ENCODE measurements around the gene SEPHS1.
"Not testable (repeated sequence)": the region's sequence is repeated elsewhere in the genome, so short reads cannot be mapped to it uniquely, and the experiment has no call there.

The SEPHS1 gene

GRCh38 chr10:13390604-13391522 lies 42.8 kb upstream of the SEPHS1 start:
- no peak overlapping the region for H3K4me3 ChIP-seq (ENCODE audit: low read depth, low read length)
- no peak for TF ChIP-seq CTCF (IDR thresholded peaks at IDR 0.05; ENCODE audit: borderline replicate concordance, insufficient read depth, low read depth, low read length)

GRCh38 chr10:13388478-13389230 lies 40.6 kb upstream of the SEPHS1 start:
- H3K4me3 ChIP-seq (ENCODE audit: low read depth, low read length): no peak overlapping the region
- TF ChIP-seq CTCF (IDR thresholded peaks at IDR 0.05; ENCODE audit: borderline replicate concordance, insufficient read depth, low read depth, low read length): no peak

GRCh38 chr10:13386021-13386420 lies 37.9 kb upstream of the SEPHS1 start:
- H3K4me3 ChIP-seq (ENCODE audit: low read depth, low read length): no peak overlapping the region
- no peak for TF ChIP-seq CTCF (IDR thresholded peaks at IDR 0.05; ENCODE audit: borderline replicate concordance, insufficient read depth, low read depth, low read length)

GRCh38 chr10:13383399-13383761 lies 35.3 kb upstream of the SEPHS1 start:
- no peak overlapping the region for H3K4me3 ChIP-seq (ENCODE audit: low read depth, low read length)
- no peak for TF ChIP-seq CTCF (IDR thresholded peaks at IDR 0.05; ENCODE audit: borderline replicate concordance, insufficient read depth, low read depth, low read length)

- H3K4me3 ChIP-seq (ENCODE audit: low read depth, low read length): no peak overlapping the region
- TF ChIP-seq CTCF (IDR thresholded peaks at IDR 0.05; ENCODE audit: borderline replicate concordance, insufficient read depth, low read depth, low read length): no peak
These were observed 34.8 kb upstream of the SEPHS1 start for GRCh38 chr10:13382703-13383398.

GRCh38 chr10:13379061-13379460 lies 31.0 kb upstream of the SEPHS1 start:
- not testable (repeated sequence) for H3K4me3 ChIP-seq (ENCODE audit: low read depth, low read length)

- TF ChIP-seq CTCF (IDR thresholded peaks at IDR 0.05; ENCODE audit: borderline replicate concordance, insufficient read depth, low read depth, low read length): no peak
- H3K4me3 ChIP-seq (ENCODE audit: low read depth, low read length): no peak overlapping the region
These were observed 28.7 kb upstream of the SEPHS1 start for GRCh38 chr10:13376746-13377145.

Data from GM12875 (cell line).